K562 (cell line): ENCODE measurements around the gene SPTBN4. TPM values are rescaled to one million over a fixed set of nuclear protein-coding genes. Genes with fewer than 3 reads are reported as not detected.

Source experiments
- CTCFL ChIP-seq: IDR thresholded peaks from 2 replicates; pipeline ENCODE4 v1.6.1; 2011; ENCODE audit warnings: borderline replicate concordance, low read depth, mild to moderate bottlenecking, moderate library complexity, low read length; ENCODE audit not compliant: insufficient read depth, poor library complexity, severe bottlenecking
- CXXC5 ChIP-seq: fragments of 250-450 bp; sonication (Bioruptor Pico); IDR thresholded peaks from 2 replicates; pipeline ENCODE4 v1.8.0; 2022; ENCODE audit warnings: inconsistent platforms, mild to moderate bottlenecking, moderate library complexity
- MBD2 ChIP-seq: sonication (generic); IDR thresholded peaks from 2 replicates; pipeline ENCODE4 v1.6.1; 2016; ENCODE audit warnings: low read depth, borderline replicate concordance
- NEUROD1 ChIP-seq: fragments of 150-350 bp; IDR thresholded peaks from 2 replicates; pipeline ENCODE4 v1.6.1; 2014; ENCODE audit warnings: borderline replicate concordance, low read length, low read depth; ENCODE audit not compliant: partially characterized antibody
- RB1 ChIP-seq: fragments of 450-650 bp; IDR thresholded peaks from 2 replicates; pipeline ENCODE4 v1.6.1; 2017; ENCODE audit warnings: low read depth, mild to moderate bottlenecking
- RBM34 ChIP-seq: fragments of 200-400 bp; formaldehyde crosslinking; IDR thresholded peaks from 2 replicates; pipeline ENCODE4 v1.6.1; 2018; ENCODE audit warnings: low read length, borderline replicate concordance; ENCODE audit not compliant: insufficient read depth
- RREB1 ChIP-seq: fragments of 250-450 bp; sonication (Bioruptor Pico); IDR thresholded peaks from 2 replicates; pipeline ENCODE4 v1.4.0; 2020
- TAF1 ChIP-seq: IDR thresholded peaks from 2 replicates; pipeline ENCODE4 v1.6.1; 2011; ENCODE audit warnings: mild to moderate bottlenecking, low read length, moderate library complexity; ENCODE audit not compliant: insufficient read depth, control insufficient read depth, severe bottlenecking; ENCODE audit errors: extremely low read depth
- ZBTB49 ChIP-seq: sonication (generic); formaldehyde crosslinking; IDR thresholded peaks from 2 replicates; pipeline ENCODE4 v1.8.0; 2022; ENCODE audit warnings: missing genetic modification reagents, mild to moderate bottlenecking, borderline replicate concordance
- ZMIZ1 ChIP-seq, 2 experiments: fragments of 150-350 bp in 1 of 2; IDR thresholded peaks; 2 replicates each; pipeline ENCODE4 v1.6.1; 2012 to 2016; ENCODE audit warnings: low read depth in 2 of 2, low read length in 2 of 2, mild to moderate bottlenecking in 1 of 2, moderate library complexity in 1 of 2
- ZNF174 ChIP-seq: fragments of 250-450 bp; sonication (Bioruptor Pico); IDR thresholded peaks from 2 replicates; pipeline ENCODE4 v1.4.0; 2020; ENCODE audit warnings: mild to moderate bottlenecking
- ZNF282 ChIP-seq: sonication (generic); formaldehyde crosslinking; IDR thresholded peaks from 2 replicates; pipeline ENCODE4 v1.8.1; 2023; ENCODE audit warnings: missing genetic modification reagents
- ZNF764 ChIP-seq: fragments of 250-450 bp; sonication (Bioruptor Pico); IDR thresholded peaks from 2 replicates; pipeline ENCODE4 v1.4.0; 2020; ENCODE audit warnings: low read depth, mild to moderate bottlenecking, moderate library complexity
- polyA plus RNA-seq, 8 experiments: library from polyadenylated mRNA; depleted of rRNA in 4 of 8; stranded (reverse) in 5 of 8; unstranded in 3 of 8; fragments of >200 nt; fragmentation: Nextera tagmentation in 2 of 8; fragmentation: Illumina TruSeq in 1 of 8; extraction: Ambion mirVana in 2 of 8; extraction: Trizol in 1 of 8; gene quantifications; 2 replicates each; pipeline versions ENCODE4 v1.2.1 to v1.2.3, GENCODE V29; 2011 to 2014; ENCODE audit warnings: inconsistent platforms in 1 of 8, missing spikeins in 1 of 8
- total RNA-seq, 7 experiments: library from RNA; depleted of rRNA in 6 of 7; stranded (reverse); fragments of >200 nt in 6 of 7; fragmentation: Illumina TruSeq in 2 of 7; extraction: Trizol in 2 of 7; gene quantifications; 2 replicates each; pipeline versions ENCODE4 v1.2.1 to v1.2.3, GENCODE V29; 2011 to 2021; ENCODE audit warnings: low replicate concordance in 1 of 7

SPTBN4 gene
- total and polyA plus RNA-seq, 9 of the 15 experiments (the other 6 are each of a cell fraction or from before 2014, with no cell fraction given): 0.01 to 1.5 (median 0.86) TPM

GRCh38 chr19:40616178-40616577, 149.4 kb downstream of the SPTBN4 start (continued):
- TF ChIP-seq CTCFL (no peak), MBD2 (no peak), ZMIZ1 (IDR thresholded peaks at IDR 0.05; ENCODE audit: low read depth in 2 of 2, low read length in 2 of 2) (no peak), TAF1 (no peak), ZBTB49 (no peak), RBM34 (no peak), ZNF174 (CRISPR knock-in tag) (no peak), ZNF764 (no peak), CXXC5 (CRISPR knock-in tag) (no peak), RREB1 (no peak), RB1 (no peak), NEUROD1 (no peak), ZNF282 (no peak)
